KMS-11 (cell line): ENCODE measurements around the gene GUCA1A.

ENCODE experiments used
- H2AFZ ChIP-seq: fragments of 200-600 bp; sonication (generic); 2 replicates; pipeline ENCODE4 v1.6.1; 2016; ENCODE audit warnings: antibody characterized with exemption, mixed run types, low read depth
- H3K27ac ChIP-seq: fragments of 200-600 bp; sonication (generic); 2 replicates; pipeline ENCODE4 v1.6.1; 2016; ENCODE audit warnings: mild to moderate bottlenecking, mixed run types
- H3K27me3 ChIP-seq: fragments of 200-600 bp; sonication (generic); 2 replicates; pipeline ENCODE4 v1.6.1; 2017; ENCODE audit warnings: mild to moderate bottlenecking, low read depth, mixed run types, moderate library complexity; ENCODE audit not compliant: insufficient read depth
- H3K36me3 ChIP-seq: fragments of 200-600 bp; sonication (generic); 2 replicates; pipeline ENCODE4 v1.6.1; 2017; ENCODE audit warnings: mild to moderate bottlenecking, mixed run types; ENCODE audit not compliant: insufficient read depth
- H3K4me1 ChIP-seq: fragments of 200-600 bp; sonication (generic); 2 replicates; pipeline ENCODE4 v1.6.1; 2016; ENCODE audit warnings: mild to moderate bottlenecking, low read depth, mixed run types; ENCODE audit not compliant: poor library complexity, severe bottlenecking
- H3K4me2 ChIP-seq: fragments of 200-600 bp; sonication (generic); 2 replicates; pipeline ENCODE4 v1.7.0; 2016; ENCODE audit warnings: mild to moderate bottlenecking, mixed run types
- H3K4me3 ChIP-seq: fragments of 200-600 bp; sonication (generic); IDR thresholded peaks from 2 replicates; pipeline ENCODE4 v1.6.1; 2017; ENCODE audit warnings: low read depth, low read length, mixed read lengths; ENCODE audit not compliant: insufficient read depth
- H3K79me2 ChIP-seq: fragments of 200-600 bp; sonication (generic); 2 replicates; pipeline ENCODE4 v1.6.1; 2016; ENCODE audit warnings: low read depth, mixed run types; ENCODE audit not compliant: insufficient read depth
- H3K9ac ChIP-seq: fragments of 200-600 bp; sonication (generic); 2 replicates; pipeline ENCODE4 v1.6.1; 2016; ENCODE audit warnings: mild to moderate bottlenecking, mixed run types
- H4K20me1 ChIP-seq: fragments of 200-600 bp; sonication (generic); 2 replicates; pipeline ENCODE4 v1.6.1; 2016; ENCODE audit warnings: mild to moderate bottlenecking, mixed run types; ENCODE audit not compliant: insufficient read depth
- TF ChIP-seq, protein P1 (sequence below): fragments of 200-600 bp; sonication (generic); conservative IDR thresholded peaks from 2 replicates; pipeline ENCODE4 v1.6.1; 2017; ENCODE audit warnings: low read depth, mild to moderate bottlenecking, antibody characterized with exemption, low read length, moderate library complexity, mixed read lengths

The GUCA1A gene

DNA sequence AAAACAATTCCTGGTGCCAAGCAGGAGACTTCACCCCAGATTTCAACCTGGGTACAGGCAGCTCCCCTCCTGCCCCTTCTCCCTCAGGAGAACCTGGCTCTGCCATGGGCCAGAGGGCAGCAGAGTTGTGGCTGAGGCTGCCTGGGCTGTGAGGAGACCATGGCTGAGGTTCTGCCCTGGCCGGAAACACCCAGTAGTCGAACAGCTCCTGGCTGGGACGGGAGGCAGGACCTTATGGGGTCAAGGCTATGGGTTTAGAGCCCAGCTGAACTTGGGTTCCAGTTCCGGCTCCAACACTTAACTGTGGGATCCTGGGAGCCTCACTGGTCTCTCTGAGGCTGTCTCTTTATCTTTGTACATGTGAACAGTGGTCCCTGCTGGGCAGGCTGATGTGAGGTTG lies 39.2 kb upstream of the GUCA1A start:
- no peaks in the 10 kb centered on the region for H3K27me3 ChIP-seq
- no peak overlapping the region for H3K27ac ChIP-seq
- no peak overlapping the region for H3K4me3 ChIP-seq
- no peaks in the 10 kb centered on the region for H4K20me1 ChIP-seq
- H3K9ac ChIP-seq = no peak overlapping the region
- TF ChIP-seq, protein P1, sequence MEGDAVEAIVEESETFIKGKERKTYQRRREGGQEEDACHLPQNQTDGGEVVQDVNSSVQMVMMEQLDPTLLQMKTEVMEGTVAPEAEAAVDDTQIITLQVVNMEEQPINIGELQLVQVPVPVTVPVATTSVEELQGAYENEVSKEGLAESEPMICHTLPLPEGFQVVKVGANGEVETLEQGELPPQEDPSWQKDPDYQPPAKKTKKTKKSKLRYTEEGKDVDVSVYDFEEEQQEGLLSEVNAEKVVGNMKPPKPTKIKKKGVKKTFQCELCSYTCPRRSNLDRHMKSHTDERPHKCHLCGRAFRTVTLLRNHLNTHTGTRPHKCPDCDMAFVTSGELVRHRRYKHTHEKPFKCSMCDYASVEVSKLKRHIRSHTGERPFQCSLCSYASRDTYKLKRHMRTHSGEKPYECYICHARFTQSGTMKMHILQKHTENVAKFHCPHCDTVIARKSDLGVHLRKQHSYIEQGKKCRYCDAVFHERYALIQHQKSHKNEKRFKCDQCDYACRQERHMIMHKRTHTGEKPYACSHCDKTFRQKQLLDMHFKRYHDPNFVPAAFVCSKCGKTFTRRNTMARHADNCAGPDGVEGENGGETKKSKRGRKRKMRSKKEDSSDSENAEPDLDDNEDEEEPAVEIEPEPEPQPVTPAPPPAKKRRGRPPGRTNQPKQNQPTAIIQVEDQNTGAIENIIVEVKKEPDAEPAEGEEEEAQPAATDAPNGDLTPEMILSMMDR = no peak
- H2AFZ ChIP-seq = no peak overlapping the region
- H3K4me1 ChIP-seq = no peaks in the 10 kb centered on the region
- no peaks in the 10 kb centered on the region for H3K36me3 ChIP-seq
- H3K79me2 ChIP-seq = no peaks in the 10 kb centered on the region
- H3K4me2 ChIP-seq = no peak overlapping the region

DNA sequence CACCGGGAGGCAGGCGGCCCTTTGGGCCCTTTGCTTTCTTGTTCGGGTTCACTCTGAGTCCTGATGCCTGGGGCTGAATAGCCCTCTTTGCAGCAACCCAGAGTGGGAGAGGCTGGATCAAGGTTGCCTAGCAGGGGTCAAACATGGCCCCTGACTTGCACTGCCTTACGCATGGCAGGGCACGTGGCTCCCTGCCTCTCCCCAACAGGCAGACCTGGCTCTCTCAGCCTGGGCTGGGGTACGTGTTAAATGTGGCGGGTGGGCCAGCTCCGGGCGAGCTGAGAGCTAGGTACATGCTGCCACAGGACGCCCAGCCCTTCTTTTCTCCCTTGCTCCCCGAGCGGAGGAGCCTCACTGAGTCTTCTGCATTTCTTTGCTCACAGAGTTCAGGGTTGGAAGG lies 38.0 kb upstream of the GUCA1A start:
- no peaks in the 10 kb centered on the region for H4K20me1 ChIP-seq
- no peaks in the 10 kb centered on the region for H3K79me2 ChIP-seq
- H3K36me3 ChIP-seq = no peaks in the 10 kb centered on the region
- H3K9ac ChIP-seq = no peak overlapping the region
- no peak overlapping the region for H2AFZ ChIP-seq
- no peak overlapping the region for H3K4me3 ChIP-seq
- H3K4me1 ChIP-seq = no peaks in the 10 kb centered on the region
- TF ChIP-seq, protein P1 = no peak
- no peaks in the 10 kb centered on the region for H3K27me3 ChIP-seq
- no peak overlapping the region for H3K4me2 ChIP-seq
- no peak overlapping the region for H3K27ac ChIP-seq

DNA sequence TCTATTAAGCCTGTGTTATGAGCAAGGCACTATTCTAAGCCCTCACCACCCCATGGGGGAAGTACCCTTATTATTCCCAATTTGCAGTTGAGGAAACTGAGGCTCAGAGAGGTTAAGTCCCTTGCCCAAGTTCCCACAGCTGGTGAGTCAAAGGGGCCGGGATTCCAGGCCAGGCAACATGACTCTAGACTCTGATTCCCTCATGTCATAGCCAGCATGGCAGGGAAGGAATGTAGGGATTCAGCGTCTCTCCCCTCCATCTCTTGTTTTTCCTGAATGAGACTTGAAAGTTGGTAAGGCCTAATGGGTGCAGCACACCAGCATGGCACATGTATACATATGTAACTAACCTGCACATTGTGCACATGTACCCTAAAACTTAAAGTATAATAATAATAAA lies 37.4 kb upstream of the GUCA1A start:
- Histone ChIP-seq H3K27ac (no peak overlapping the region), H3K27me3 (no peaks in the 10 kb centered on the region), H3K9ac (no peak overlapping the region), H3K4me3 (no peak overlapping the region), H2AFZ (no peak overlapping the region), H3K79me2 (no peaks in the 10 kb centered on the region), H3K36me3 (no peaks in the 10 kb centered on the region), H4K20me1 (no peaks in the 10 kb centered on the region), H3K4me1 (no peaks in the 10 kb centered on the region), H3K4me2 (no peak overlapping the region)
- TF ChIP-seq, protein P1 = no peak

DNA sequence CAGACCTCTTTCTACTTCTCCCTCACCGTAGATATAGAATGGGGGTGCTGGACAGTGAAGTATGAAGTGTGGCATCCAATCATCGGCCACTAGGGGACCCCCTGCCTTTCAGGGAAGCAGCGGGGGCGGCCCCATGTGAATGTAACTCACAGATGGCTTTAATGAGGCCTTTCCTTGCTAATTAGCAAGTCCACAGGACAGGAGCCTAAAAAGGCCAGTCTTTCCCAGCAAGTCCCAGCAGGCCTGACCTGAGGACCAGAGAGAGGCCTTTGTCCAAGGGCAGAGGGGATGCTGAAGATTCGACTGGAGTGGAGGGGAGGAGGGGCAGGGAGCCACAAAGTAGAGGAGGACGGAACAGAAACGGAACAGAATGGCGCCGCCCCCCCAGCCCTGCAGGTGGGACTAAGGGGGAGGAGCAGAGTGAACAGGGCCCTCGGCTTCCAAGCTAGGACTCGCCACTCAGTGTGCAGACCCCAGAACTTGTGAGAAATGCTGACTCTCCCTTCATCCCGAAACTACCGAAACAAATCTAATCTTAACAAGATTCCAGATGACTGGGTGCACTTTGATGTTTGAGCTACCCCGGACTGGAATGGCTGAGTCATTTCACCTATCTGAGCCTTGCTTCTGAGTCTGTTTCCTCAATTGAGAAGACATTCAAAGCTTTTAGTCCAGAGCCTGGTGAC lies 36.5 kb upstream of the GUCA1A start:
- no peak overlapping the region for H2AFZ ChIP-seq
- no peak overlapping the region for H3K9ac ChIP-seq
- H3K27me3 ChIP-seq = no peaks in the 10 kb centered on the region
- no peaks in the 10 kb centered on the region for H3K79me2 ChIP-seq
- no peaks in the 10 kb centered on the region for H3K36me3 ChIP-seq
- no peaks in the 10 kb centered on the region for H4K20me1 ChIP-seq
- no peaks in the 10 kb centered on the region for H3K4me1 ChIP-seq
- no peak overlapping the region for H3K27ac ChIP-seq
- TF ChIP-seq, protein P1 = peak; percentile 35; the same call in 1 of the 2 replicates
- no peak overlapping the region for H3K4me3 ChIP-seq
- H3K4me2 ChIP-seq = no peak overlapping the region
